Pulmonary artery endothelial cell (primary cell): ENCODE measurements around the gene ARID1B. TPM values are rescaled to one million over a fixed set of nuclear protein-coding genes. Genes with fewer than 3 reads are reported as not detected.
A peak's percentile ranks its signal among the peaks of the same experiment; 100 is the strongest.
"Not testable (repeated sequence)": the region's sequence is repeated elsewhere in the genome, so short reads cannot be mapped to it uniquely, and the experiment has no call there.

Experiments
- DNase-seq: peaks from one replicate; pipeline ENCODE4 v3.0.0-alpha.2; 2011; ENCODE audit warnings: low read depth, low spot score
- total RNA-seq: library from RNA; depleted of rRNA; stranded (reverse); fragments of >200 nt; gene quantifications from 2 replicates; pipeline ENCODE4 v1.2.3, GENCODE V29; 2014

ARID1B gene
- total RNA-seq, 1 donor from 2014 or later, result 26.4 TPM

GRCh38 chr6:157019115-157019641 lies 242.0 kb downstream of the ARID1B start:
- no peak for DNase-seq

- no peak for DNase-seq
Measured at GRCh38 chr6:157019733-157020132, 242.6 kb downstream of the ARID1B start.

DNA sequence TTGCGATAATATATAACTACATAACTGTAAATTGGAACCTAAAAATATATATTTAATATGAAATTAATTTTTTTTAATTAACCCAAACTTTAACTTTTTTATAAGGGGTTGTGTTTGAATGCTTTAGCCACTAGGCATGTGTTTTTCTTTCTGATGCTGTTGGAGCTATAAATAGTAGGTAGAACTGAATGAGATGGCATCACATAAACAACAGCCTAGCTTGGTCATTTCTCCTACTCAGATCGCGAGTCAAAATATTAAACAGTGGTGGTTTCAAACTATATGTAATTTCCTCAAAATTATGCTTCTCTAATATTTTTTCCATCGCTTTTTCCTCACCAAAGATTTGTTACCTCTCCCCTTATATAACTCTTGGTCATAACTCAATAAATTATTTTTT lies 243.2 kb downstream of the ARID1B start:
- DNase-seq, result no peak

- no peak for DNase-seq
Measured at GRCh38 chr6:157020881-157021343, 243.7 kb downstream of the ARID1B start.

- peak; percentile 43 for DNase-seq
Measured at GRCh38 chr6:157021344-157021992, 244.3 kb downstream of the ARID1B start.

- peak; percentile 46 for DNase-seq
Measured at GRCh38 chr6:157021993-157022740, 245.0 kb downstream of the ARID1B start.

- DNase-seq, result no peak
Measured at GRCh38 chr6:157023958-157024357, 246.8 kb downstream of the ARID1B start.

DNA sequence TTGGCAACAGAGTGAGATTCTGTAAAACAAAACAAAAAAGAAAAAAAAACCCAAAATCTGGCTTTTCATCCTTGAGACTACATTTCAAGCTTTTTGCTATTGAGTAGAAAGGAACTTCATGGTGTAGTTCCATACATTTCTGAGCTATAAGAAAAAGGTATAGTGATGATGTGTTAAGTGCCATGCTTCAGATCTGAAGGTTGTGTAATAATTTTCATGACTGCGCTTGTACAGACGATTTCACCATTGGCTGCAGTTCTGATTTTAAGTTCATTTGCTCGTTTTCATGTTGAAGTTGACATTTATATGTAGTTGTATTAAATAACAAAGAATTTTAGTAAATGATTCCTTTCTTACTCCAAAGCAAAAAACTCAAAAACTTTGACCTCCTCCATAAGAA lies 247.6 kb downstream of the ARID1B start:
- DNase-seq, result no peak

DNA sequence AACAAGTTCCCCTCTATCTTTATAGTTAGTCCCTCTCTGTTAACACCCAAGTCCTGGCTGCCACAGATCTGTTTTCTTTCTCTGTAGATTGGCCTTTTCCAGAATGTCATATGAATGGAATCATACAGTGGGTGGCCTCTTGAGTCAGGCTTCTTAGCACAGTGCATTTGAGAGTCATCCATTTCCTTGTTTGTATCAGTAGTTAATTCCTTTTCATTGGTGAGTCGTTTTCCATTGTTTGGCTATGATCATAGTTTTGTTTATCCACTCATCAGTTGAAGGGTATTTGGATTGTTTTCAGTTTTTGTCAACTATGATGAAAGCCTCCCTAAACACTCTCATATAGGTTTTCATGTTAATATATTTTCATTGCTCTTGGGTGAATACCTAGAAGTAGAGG lies 248.3 kb downstream of the ARID1B start:
- no peak for DNase-seq

- DNase-seq, result no peak
Measured at GRCh38 chr6:157029980-157030690, 253.0 kb downstream of the ARID1B start.

- DNase-seq, result no peak
Measured at GRCh38 chr6:157030755-157031154, 253.6 kb downstream of the ARID1B start.

DNA sequence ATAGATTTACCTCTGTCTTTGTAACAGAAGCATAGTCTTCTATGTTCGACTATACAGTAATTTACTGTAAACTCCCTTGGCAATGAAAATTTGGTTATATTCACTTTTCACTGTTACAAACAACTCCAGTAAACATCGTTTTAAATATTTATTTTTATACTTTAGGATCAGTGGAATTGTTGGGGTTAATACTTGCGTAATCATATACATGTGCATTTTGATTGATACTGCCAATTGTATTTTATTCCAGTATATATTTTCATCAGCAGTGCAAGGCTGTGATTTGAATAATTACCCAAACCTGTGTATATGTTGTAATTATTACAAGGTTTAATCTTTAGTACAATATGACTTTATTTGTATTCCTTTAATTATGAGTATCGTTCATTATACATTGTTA lies 255.7 kb downstream of the ARID1B start:
- no peak for DNase-seq

DNA sequence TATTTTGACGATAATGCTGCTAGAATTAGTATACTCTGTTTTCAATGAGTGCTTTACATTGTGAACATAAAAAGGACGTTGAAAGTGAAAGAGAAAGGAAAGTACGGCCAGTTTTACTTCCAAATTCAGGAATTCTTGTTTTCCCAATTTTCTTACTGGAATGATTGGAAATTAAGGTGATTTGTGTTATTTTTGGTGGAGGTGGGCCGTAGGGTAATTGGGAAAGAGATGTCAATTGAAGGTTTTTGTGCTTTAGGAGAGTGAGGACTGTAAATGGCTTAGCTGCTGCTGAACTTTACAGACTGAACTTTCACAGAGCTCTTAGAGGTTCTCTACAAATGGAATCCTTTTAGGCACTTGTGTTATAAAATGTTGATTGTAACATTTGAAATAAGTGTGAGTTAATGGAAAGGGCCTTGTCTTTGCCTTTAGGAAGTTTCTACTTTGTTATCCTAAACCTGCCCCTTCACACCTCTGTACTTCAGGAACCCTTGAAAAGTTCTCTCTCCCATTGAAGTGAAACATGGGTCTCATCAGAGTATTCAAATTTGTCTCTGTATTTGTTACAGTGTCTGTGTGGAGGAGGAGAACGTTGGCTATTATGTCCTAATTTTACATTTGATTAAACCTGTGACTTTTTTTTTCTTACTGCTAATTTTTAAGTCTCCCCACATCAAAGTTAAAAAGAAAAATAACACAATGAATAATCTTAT lies 256.4 kb downstream of the ARID1B start:
- no peak for DNase-seq

DNA sequence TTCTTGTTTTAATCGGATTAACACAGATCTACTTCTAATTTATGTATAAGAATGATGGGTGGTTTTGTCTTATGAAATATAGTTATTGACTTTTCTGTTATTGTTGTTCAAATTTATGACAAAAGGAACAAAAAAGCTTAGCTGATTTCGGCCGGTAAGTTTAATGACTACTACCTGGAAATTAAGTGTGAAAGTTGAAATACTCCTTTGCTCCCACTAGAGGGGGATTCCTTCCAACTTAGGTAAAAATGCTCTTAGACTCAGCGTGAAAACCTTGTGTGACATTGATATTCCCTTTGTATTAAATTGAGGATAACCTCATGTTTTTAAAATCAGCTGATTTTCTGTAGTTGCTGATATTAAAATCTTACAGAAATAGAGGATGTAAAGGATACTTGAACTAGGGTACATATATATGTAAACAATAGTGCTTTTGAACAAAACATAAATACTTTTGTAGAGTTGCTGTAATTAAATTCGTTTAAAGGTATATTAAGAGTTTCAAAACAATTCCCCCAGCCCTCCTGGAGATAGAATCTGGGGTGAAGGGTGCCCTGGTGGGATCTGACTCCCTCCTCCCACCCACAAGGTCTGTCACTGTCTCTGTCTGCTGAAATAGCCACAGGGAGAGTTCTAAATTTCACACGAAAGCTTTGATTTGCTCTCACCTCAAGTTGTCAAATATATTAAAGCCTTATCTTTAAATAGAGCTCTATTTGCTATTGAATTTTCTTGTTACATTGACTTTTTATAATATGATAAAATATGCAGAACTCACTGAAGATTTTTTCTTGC lies 257.5 kb downstream of the ARID1B start:
- peak; percentile 35 for DNase-seq

DNA sequence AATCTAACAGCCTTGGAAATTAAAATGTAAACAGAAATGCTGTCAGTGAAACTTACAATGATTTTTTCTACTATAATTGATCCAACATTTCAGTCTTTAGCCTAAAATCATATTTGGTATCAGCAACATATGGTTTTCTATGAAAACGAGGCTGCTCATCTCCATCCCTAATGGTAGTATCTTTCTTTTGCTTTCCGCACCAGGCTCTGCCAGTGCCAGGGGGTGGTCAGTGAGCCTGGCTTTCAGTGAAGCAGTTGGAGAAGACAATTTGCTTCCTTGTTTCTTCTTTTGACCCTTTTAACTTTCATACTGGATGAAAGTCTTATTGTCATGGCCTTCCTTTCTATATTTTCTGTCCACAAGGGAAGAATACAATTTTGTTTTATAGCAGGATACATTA lies 258.4 kb downstream of the ARID1B start:
- no peak for DNase-seq

DNA sequence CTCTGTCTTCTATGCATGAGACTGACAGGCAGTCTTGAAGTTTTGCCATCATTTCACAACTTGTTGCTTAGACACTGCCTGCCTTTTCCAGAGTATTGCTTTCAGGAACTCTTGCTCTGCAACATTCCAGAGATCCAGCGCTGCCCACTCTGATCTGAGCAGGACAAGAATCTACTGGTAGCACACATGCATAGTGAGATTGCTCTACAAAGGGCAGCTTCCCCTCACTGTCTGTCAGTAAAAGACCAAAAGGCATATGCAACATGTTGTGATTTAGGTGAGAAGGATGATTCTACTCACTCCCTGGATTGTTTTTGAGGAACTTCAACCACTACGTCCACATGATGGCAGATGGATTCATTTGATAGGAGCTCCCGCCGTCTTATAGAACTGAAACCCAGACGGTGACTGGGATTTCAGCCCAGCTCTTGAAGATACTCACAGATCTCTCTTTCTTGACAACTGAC lies 259.1 kb downstream of the ARID1B start:
- no peak for DNase-seq

DNA sequence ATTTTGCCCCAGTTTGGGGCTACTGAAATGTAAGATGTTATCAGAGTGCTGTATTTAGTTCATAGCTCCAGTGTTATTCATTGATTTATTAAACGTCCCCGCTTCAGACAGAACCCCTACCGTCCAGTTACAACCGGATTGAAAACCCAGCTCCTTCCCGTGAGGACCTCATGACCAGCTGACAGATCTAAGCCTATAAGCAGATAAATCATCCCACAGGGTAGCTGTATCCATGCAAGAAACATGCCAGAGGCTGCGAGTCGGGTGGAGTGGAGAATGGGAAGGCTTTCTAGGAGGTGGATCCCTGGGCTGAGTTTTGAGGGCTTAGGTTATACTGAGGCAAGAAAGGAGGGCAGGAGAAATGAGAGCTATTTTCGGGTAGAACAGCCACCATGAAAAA lies 260.0 kb downstream of the ARID1B start:
- DNase-seq, result no peak

DNA sequence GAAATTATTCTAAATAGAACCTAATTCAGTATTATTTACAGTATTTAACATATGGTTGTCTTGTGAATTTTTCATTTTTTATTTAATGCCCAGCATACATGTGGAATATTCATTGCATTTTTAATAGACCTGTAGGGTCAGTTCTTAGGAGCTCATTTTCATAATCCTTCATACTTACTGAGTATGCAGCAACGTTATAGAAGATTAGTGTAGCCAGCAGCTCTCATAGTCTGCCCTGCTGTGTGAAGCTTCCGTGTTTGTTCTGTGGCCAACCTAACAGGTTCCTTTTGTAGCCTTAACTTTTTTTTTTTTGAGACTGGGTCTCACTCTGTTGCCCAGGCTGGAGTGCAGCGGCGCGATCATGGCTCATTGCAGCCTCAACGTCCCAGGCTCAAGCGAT lies 261.4 kb downstream of the ARID1B start:
- no peak for DNase-seq

- DNase-seq, result not testable (repeated sequence)
Measured at GRCh38 chr6:157039639-157040038, 262.5 kb downstream of the ARID1B start.

GRCh38 chr6:157040191-157040590 lies 263.0 kb downstream of the ARID1B start:
- no peak for DNase-seq
